RWPE2 (cell line): ENCODE data around the gene ADIRF.

Source experiments
- ATAC-seq: fragments of 200-7000 bp; cut with Tn5 transposase; 3 replicates; pipeline ENCODE4 v1.9.1; 2021; ENCODE audit warnings: low read depth
- DNase-seq: peaks from one replicate; pipeline ENCODE4 v3.0.0-alpha.2; 2020; ENCODE audit warnings: low spot score
- H3K27ac ChIP-seq: fragments of 450-650 bp; 2 replicates; pipeline ENCODE4 v1.5.1; 2017; ENCODE audit warnings: mild to moderate bottlenecking; ENCODE audit not compliant: poor library complexity, severe bottlenecking
- H3K27me3 ChIP-seq: fragments of 250-450 bp; sonication (Bioruptor Pico); 2 replicates; pipeline ENCODE4 v1.5.1; 2021; ENCODE audit warnings: mild to moderate bottlenecking, moderate library complexity; ENCODE audit not compliant: insufficient read depth, poor library complexity, severe bottlenecking
- H3K36me3 ChIP-seq: fragments of 250-450 bp; sonication (Bioruptor Pico); 2 replicates; pipeline ENCODE4 v1.5.1; 2020; ENCODE audit warnings: low read depth, mild to moderate bottlenecking, moderate library complexity
- H3K4me1 ChIP-seq: fragments of 250-450 bp; sonication (Bioruptor Pico); 2 replicates; pipeline ENCODE4 v1.5.1; 2021; ENCODE audit warnings: mild to moderate bottlenecking, moderate library complexity; ENCODE audit not compliant: insufficient read depth, poor library complexity, severe bottlenecking
- H3K4me3 ChIP-seq: fragments of 250-450 bp; sonication (Bioruptor Pico); 2 replicates; pipeline ENCODE4 v1.5.1; 2021; ENCODE audit warnings: mild to moderate bottlenecking, moderate library complexity; ENCODE audit not compliant: severe bottlenecking
- H3K9me3 ChIP-seq: fragments of 250-450 bp; sonication (Bioruptor Pico); 2 replicates; pipeline ENCODE4 v1.5.1; 2021; ENCODE audit warnings: mild to moderate bottlenecking, moderate library complexity; ENCODE audit not compliant: severe bottlenecking
- CTCF ChIP-seq: fragments of 450-650 bp; IDR thresholded peaks from one replicate; pipeline ENCODE4 v1.5.1; 2017; ENCODE audit warnings: mild to moderate bottlenecking, moderate library complexity; ENCODE audit not compliant: poor library complexity, severe bottlenecking

ADIRF gene

GRCh38 chr10:86968271-86968993 is at the start of gene ADIRF:
ADIRF (plus strand) TSS chr10:86968482; CDS start chr10:86968545, 63 bp downstream.
- Histone ChIP-seq H3K9me3 (no peaks in the 10 kb centered on the region), H3K4me3 (peak within 1 kb of the TSS; percentile 53), H3K27ac (peak within 1 kb of the TSS; percentile 92), H3K27me3 (no peaks in the 10 kb centered on the region), H3K36me3 (no peaks in the 10 kb centered on the region; the same call in 1 of the 2 replicates), H3K4me1 (peaks cover 21% of the 10 kb centered on the region)
- peak; percentile 9 for TF ChIP-seq CTCF
- peak; percentile 28 for ATAC-seq
- no peak for DNase-seq

GRCh38 chr10:86922553-86922961 is 45.7 kb upstream of the ADIRF start:
- Histone ChIP-seq H3K9me3 (no peaks in the 10 kb centered on the region), H3K4me1 (no peaks in the 10 kb centered on the region), H3K36me3 (peaks cover 51% of the 10 kb centered on the region), H3K27ac (no peak overlapping the region), H3K4me3 (no peak overlapping the region), H3K27me3 (no peaks in the 10 kb centered on the region)
- no peak for ATAC-seq
- no peak for TF ChIP-seq CTCF
- no peak for DNase-seq

- ATAC-seq, result no peak
- Histone ChIP-seq H3K27me3 (no peaks in the 10 kb centered on the region), H3K36me3 (peaks cover 11% of the 10 kb centered on the region), H3K9me3 (no peaks in the 10 kb centered on the region), H3K4me3 (no peak overlapping the region), H3K27ac (no peak overlapping the region), H3K4me1 (no peaks in the 10 kb centered on the region)
- no peak for DNase-seq
- TF ChIP-seq CTCF, result no peak
These were observed 38.6 kb upstream of the ADIRF start for GRCh38 chr10:86929468-86930380.

- H3K9me3 ChIP-seq, result no peaks in the 10 kb centered on the region
- no peaks in the 10 kb centered on the region for H3K27me3 ChIP-seq
- H3K4me1 ChIP-seq, result no peaks in the 10 kb centered on the region
- H3K27ac ChIP-seq, result no peak overlapping the region
- no peak for TF ChIP-seq CTCF
- H3K4me3 ChIP-seq, result no peak overlapping the region
- no peak for DNase-seq
- 0 out of 2 replicates have a peak, but pooled peaks cover 5% of the 10 kb centered on the region for H3K36me3 ChIP-seq
- ATAC-seq, result no peak; the same call in 2 of the 3 replicates
These were observed 36.4 kb upstream of the ADIRF start for GRCh38 chr10:86931872-86932271.
